GM12873 (cell line): ENCODE results near the gene MMP13.

Source experiments
- CTCF ChIP-seq: IDR thresholded peaks from 2 replicates; pipeline ENCODE4 v1.5.1; 2012; ENCODE audit warnings: low read depth, mild to moderate bottlenecking, moderate library complexity, low read length, control low read depth; ENCODE audit not compliant: insufficient read depth; ENCODE audit errors: missing control alignments

The MMP13 gene

GRCh38 chr11:102955624-102956023 lies at the start of gene MMP13:
MMP13 (minus strand) TSS chr11:102955732; CDS start chr11:102955705, 27 bp downstream.
- no peak for TF ChIP-seq CTCF

GRCh38 chr11:102994105-102994504 lies 38.6 kb upstream of the MMP13 start:
- no peak for TF ChIP-seq CTCF

- no peak for TF ChIP-seq CTCF
Observed at GRCh38 chr11:102991776-102992175, 36.2 kb upstream of the MMP13 start.

GRCh38 chr11:102990145-102990544 lies 34.6 kb upstream of the MMP13 start:
- TF ChIP-seq CTCF: no peak

GRCh38 chr11:102989379-102990047 lies 34.0 kb upstream of the MMP13 start:
- TF ChIP-seq CTCF: no peak

- no peak for TF ChIP-seq CTCF
Observed at GRCh38 chr11:102986815-102987214, 31.3 kb upstream of the MMP13 start.

- TF ChIP-seq CTCF: no peak
Observed at GRCh38 chr11:102985850-102986249, 30.3 kb upstream of the MMP13 start.
